GM12892 (cell line): ENCODE measurements around the gene NEXMIF.

ENCODE experiments used
- POLR2A ChIP-seq: IDR thresholded peaks from 2 replicates; pipeline ENCODE4 v1.6.1; 2011; ENCODE audit warnings: low read depth, low read length, control low read depth
- TAF1 ChIP-seq: IDR thresholded peaks from 2 replicates; pipeline ENCODE4 v1.6.1; 2011; ENCODE audit warnings: low read depth, mild to moderate bottlenecking, control low read depth, low read length, borderline replicate concordance

- TF ChIP-seq POLR2A (no peak), TAF1 (no peak)
These were observed 2.2 kb downstream of the NEXMIF start for GRCh38 chrX:74922922-74923543.
